NCI-H774 (cell line): Measurements from ENCODE around the gene DCTN2.
A peak's percentile ranks its signal among the peaks of the same experiment; 100 is the strongest.

ENCODE experiments used
- DNase-seq: peaks from one replicate; lab custom pipeline; 2025; lab: John Stamatoyannopoulos, UW

DCTN2 gene

DNA sequence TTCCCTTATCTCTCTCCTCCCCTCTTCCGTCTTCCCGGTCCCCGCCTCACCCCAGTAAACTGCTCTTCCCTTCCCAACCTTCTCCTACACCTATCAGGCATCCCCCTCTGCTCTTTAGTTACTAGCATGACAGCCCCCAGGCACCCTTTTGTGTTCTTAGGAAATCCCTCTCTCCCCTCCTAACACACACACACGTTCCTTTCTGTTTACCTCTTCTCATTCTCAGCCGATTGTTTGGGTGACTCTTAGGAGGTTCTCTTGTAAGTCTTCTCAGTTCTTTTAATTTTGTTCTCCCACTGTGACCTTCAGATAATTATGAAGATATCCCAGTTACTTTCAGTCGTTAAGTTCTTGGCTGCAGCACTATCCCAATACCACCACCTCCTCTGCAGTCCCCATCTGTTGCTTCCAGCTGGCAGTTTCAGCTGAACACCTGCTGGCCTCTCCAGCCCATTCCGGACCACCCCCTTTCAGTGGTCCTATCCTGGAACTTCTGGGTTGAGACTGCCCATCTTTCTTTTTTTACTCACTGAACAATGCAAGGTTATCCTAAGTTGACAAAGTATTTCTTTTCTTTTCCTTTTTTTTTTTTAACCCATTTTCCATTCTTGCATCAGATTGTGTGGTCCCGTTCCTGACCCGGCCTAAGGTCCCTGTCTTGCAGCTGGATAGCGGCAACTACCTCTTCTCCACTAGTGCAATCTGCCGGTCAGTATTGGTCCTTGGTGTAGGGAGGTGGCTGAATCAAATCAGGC, 58.4 kb downstream of the DCTN2 start:
- no peak for DNase-seq

DNA sequence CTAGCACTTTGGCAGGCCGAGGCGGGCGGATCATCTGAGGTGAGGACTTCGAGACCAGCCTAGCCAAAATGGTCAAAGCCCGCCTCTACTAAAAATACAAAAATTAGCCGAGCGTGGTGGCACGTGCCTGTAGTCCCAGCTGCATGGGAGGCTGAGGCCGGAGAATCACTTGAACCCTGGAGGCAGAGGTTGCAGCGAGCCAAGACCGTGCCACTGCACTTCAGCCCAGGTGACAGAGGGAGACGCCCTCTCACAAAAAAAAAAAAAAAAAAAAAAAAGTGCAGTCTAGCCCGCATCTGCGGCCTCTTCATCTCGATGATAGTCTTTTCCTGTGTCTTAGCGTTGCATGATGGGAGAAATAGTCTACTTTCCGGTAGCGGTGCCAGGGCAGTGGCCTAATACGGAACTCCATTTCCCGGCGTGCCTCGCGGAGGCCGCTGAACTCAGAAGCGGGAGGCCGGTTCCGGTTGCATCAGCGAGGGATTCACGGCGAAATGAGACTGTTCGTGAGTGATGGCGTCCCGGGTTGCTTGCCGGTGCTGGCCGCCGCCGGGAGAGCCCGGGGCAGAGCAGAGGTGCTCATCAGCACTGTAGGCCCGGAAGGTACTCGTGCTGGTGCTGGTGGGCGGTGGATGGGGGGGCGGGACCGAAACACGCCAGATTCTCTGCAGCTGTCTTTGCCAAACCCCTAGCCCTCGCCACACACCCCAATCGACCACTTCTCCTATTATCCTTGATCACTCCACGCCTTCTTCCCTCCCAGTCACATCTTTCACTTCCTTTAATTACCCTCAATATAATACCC, 59.2 kb downstream of the DCTN2 start, which contains the start of gene MARS1:
Gene MARS1, plus strand, starts transcription at position 472 of the 805 bp plus-strand sequence. Its CDS starts 23 bp downstream, at position 495.
- DNase-seq = peak; percentile 98

DNA sequence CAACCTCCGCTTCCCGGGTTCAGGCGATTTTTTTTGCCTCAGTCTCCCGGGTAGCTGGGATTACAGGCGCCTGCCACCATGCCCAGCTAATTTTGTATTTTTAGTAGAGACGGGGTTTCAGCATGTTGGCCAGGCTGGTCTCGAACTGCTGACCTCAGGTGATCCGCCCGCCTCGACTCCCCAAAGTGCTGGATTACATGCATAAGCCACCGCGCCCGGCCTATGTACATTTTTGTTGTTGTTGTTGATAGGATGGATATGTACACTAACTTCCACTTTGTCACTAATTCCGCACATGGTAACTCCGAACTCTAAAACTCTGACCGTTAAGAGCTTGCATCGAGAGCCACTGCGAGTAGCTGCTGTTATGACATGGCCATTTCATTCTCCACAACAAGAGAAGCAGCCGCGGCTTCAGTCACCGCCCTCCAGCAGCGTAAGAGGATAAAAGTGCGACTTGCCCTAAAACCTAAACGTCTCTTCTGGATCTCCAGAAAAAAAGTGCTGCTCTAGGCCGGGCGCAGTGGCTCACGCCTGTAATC, 59.9 kb downstream of the DCTN2 start:
- no peak for DNase-seq

DNA sequence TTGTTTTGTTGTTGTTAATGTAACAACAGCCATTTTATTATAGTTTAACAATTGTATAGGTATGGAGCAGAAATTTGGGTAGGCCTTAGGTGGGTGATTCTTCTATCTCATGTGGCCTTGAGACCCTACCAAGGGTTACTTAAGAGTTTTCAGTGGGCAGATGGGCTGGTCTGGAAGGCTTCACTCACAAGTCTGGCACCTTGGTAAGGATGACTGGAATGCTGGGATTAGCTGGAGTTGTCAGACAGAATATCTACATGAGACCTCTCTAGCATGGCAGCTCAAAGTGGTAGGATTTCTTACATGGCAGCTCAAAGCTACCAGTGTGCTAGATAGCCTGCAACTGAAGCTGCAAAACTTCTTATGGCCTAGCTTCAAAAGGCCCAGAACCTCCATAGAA, 61.3 kb downstream of the DCTN2 start:
- DNase-seq = no peak

DNA sequence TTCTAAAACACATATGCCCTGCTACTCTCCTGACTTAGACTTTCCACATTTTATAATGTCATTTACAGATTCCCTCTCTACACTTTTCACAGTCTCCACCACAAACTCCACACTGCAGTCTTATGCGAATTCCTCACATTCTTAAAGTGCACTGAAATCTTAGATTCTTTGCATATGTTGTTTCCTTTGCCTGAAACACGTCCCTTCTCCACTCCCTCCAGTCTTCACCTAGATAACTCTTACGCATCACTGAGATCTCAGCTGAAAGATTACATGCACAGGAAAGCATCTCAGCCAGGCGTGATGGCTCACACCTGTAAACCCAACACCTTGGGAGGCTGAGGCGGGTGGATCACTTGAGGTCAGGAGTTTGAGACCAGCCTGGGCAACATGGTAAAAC, 63.5 kb downstream of the DCTN2 start:
- DNase-seq = no peak

DNA sequence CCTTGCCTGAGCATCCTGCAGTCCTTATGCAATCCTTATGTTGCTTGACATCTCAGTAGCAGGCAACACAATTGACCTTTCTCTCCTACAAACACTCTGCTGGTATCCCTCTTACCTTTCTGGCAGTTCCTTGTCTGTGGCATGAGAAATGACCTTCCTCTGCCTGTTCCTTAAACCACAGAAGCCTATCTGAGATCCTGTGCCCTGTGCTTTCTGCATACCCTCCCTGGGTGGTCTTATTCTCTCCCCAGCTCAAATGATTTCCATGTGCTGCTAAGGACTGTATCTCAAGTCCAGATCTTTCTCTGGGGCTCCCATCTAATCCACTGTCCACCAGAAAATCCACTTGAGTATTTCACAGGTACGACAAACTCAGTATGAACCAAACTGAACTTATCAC, 65.3 kb downstream of the DCTN2 start:
- no peak for DNase-seq
